Breast epithelium (tissue), 3 donors: ENCODE data around the gene GPR139.

Experiments
- POLR2AphosphoS5 ChIP-seq, 3 donors: sonication (generic); formaldehyde crosslinking; IDR thresholded peaks; one replicate each; pipeline ENCODE4 v1.6.1; 2017; ENCODE audit warnings: antibody characterized with exemption in 3 of 3
- TF ChIP-seq, protein P1 (sequence below), 3 donors: fragments of 450-650 bp; IDR thresholded peaks; one replicate each; pipeline ENCODE4 v1.5.1; 2016 to 2017; ENCODE audit warnings: antibody characterized with exemption in 3 of 3, mild to moderate bottlenecking in 3 of 3, moderate library complexity in 3 of 3

DNA sequence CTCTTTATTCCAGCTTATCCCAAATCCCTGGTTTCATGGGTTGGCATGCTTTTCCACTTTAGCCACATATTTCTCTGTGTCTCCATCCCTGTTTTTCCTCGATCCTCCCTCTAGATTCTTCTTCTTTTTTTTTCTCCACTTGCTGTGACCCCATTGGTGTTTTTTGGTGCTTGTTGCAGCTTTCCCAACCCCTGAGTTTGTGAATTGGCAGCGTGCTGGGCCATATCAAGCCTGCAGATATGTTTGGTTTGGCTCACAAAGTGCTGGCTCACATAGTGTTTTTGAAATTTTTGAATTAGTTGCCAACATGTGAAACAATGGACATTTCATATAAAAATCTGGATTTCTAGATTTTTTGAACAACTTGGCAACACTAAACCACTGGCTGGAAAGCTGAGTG lies 8.8 kb downstream of the GPR139 start:
- TF ChIP-seq, protein P1, sequence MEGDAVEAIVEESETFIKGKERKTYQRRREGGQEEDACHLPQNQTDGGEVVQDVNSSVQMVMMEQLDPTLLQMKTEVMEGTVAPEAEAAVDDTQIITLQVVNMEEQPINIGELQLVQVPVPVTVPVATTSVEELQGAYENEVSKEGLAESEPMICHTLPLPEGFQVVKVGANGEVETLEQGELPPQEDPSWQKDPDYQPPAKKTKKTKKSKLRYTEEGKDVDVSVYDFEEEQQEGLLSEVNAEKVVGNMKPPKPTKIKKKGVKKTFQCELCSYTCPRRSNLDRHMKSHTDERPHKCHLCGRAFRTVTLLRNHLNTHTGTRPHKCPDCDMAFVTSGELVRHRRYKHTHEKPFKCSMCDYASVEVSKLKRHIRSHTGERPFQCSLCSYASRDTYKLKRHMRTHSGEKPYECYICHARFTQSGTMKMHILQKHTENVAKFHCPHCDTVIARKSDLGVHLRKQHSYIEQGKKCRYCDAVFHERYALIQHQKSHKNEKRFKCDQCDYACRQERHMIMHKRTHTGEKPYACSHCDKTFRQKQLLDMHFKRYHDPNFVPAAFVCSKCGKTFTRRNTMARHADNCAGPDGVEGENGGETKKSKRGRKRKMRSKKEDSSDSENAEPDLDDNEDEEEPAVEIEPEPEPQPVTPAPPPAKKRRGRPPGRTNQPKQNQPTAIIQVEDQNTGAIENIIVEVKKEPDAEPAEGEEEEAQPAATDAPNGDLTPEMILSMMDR (IDR thresholded peaks at IDR 0.05), result no peak
- TF ChIP-seq POLR2AphosphoS5 (IDR thresholded peaks at IDR 0.05), result no peak
